Smooth muscle cell (in vitro differentiated cells): Measurements from ENCODE around the gene STAP2. TPM values are rescaled to one million over a fixed set of nuclear protein-coding genes. Genes with fewer than 3 reads are reported as not detected.
"Not testable (repeated sequence)": the region's sequence is repeated elsewhere in the genome, so short reads cannot be mapped to it uniquely, and the experiment has no call there.

ENCODE experiments used
- DNase-seq: peaks from one replicate; lab custom pipeline; 2025; ENCODE audit not compliant: unreplicated experiment; lab: John Stamatoyannopoulos, UW
- H2AFZ ChIP-seq: fragments of 200-600 bp; sonication (generic); 2 replicates; pipeline ENCODE4 v1.6.0; 2016; ENCODE audit warnings: antibody characterized with exemption, low read depth, mild to moderate bottlenecking
- H3F3A ChIP-seq: fragments of 200-600 bp; sonication (generic); 2 replicates; pipeline ENCODE4 v1.6.0; 2017; ENCODE audit warnings: antibody characterized with exemption, low read depth
- H3K27ac ChIP-seq: fragments of 200-600 bp; sonication (generic); 2 replicates; pipeline ENCODE4 v1.5.1; 2016; ENCODE audit warnings: low read depth, mild to moderate bottlenecking
- H3K27me3 ChIP-seq: fragments of 200-600 bp; sonication (generic); 2 replicates; pipeline ENCODE4 v1.6.1; 2016; ENCODE audit warnings: low read depth, mild to moderate bottlenecking
- H3K36me3 ChIP-seq: fragments of 200-600 bp; sonication (generic); 2 replicates; pipeline ENCODE4 v1.5.1; 2016; ENCODE audit warnings: low read depth
- H3K4me1 ChIP-seq: fragments of 200-600 bp; sonication (generic); 2 replicates; pipeline ENCODE4 v1.5.1; 2016; ENCODE audit warnings: low read depth
- H3K4me2 ChIP-seq: fragments of 200-600 bp; sonication (generic); 2 replicates; pipeline ENCODE4 v1.6.0; 2016; ENCODE audit warnings: mild to moderate bottlenecking
- H3K4me3 ChIP-seq: fragments of 200-600 bp; sonication (generic); 2 replicates; pipeline ENCODE4 v1.5.1; 2016; ENCODE audit warnings: mild to moderate bottlenecking
- H3K79me2 ChIP-seq: fragments of 200-600 bp; sonication (generic); 2 replicates; pipeline ENCODE4 v1.6.0; 2016; ENCODE audit warnings: low read depth, mild to moderate bottlenecking
- H3K9ac ChIP-seq: fragments of 200-600 bp; sonication (generic); 2 replicates; pipeline ENCODE4 v1.6.0; 2016; ENCODE audit warnings: low read depth
- H3K9me3 ChIP-seq: fragments of 200-600 bp; sonication (generic); replicated peaks from 2 replicates; pipeline ENCODE4 v1.5.1; 2016; ENCODE audit warnings: low read depth
- H4K20me1 ChIP-seq: fragments of 200-600 bp; sonication (generic); 2 replicates; pipeline ENCODE4 v1.6.0; 2016; ENCODE audit warnings: low read depth
- WGBS: methylation state at CpG from one replicate; pipeline ENCODE4 v1.1.7; 2016; ENCODE audit warnings: low lambda C conversion rate; 5-methylcytosine and 5-hydroxymethylcytosine counted together
- polyA plus RNA-seq: library from polyadenylated mRNA; unstranded; fragments of >200 nt; fragmentation: Nextera tagmentation; extraction: Ambion mirVana; gene quantifications from 2 replicates; pipeline ENCODE4 v1.2.1, GENCODE V29; 2016
- total RNA-seq: library from RNA; depleted of rRNA; stranded (reverse); fragments of >200 nt; gene quantifications from 2 replicates; pipeline ENCODE4 v1.2.3, GENCODE V29; 2014
- TF ChIP-seq, protein P1 (sequence below): fragments of 200-600 bp; sonication (generic); IDR thresholded peaks from 2 replicates; pipeline ENCODE4 v1.5.1; 2017; ENCODE audit warnings: borderline replicate concordance, mild to moderate bottlenecking, antibody characterized with exemption; ENCODE audit not compliant: insufficient read depth, poor library complexity, severe bottlenecking

Gene STAP2
- total and polyA plus RNA-seq, 2 experiments from 2014 or later, result 8.3 to 10.7 TPM

DNA sequence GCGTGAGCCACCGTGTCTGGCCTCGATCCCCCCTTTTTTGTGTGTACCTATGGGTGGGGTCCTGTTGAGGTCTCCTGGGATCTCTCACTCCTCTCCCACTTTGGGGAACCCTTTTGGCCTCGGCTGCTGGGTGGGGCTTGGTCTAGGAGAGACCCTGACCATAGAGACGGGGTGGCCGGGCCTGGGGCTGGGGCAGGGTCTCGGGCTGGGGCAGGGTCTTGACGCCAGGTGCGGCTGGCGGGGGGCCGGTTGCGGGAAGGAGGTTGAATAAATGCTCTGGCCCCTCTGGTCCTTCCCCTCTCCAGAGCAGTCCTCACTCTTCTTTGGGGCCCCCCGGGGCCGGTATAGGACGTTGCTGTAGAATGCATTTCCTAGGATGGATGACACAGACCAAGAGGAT, 46.1 kb downstream of the STAP2 start:
- Histone ChIP-seq H3K9me3 (no peaks in the 10 kb centered on the region), H4K20me1 (no peaks in the 10 kb centered on the region), H3K27me3 (no peaks in the 10 kb centered on the region), H3F3A (no peaks in the 10 kb centered on the region), H3K4me3 (no peak overlapping the region), H3K4me1 (no peaks in the 10 kb centered on the region), H3K36me3 (no peaks in the 10 kb centered on the region), H3K9ac (no peak overlapping the region), H3K79me2 (no peaks in the 10 kb centered on the region), H3K4me2 (no peak overlapping the region), H3K27ac (no peak overlapping the region), H2AFZ (no peak overlapping the region)
- no peak for DNase-seq
- TF ChIP-seq, protein P1, sequence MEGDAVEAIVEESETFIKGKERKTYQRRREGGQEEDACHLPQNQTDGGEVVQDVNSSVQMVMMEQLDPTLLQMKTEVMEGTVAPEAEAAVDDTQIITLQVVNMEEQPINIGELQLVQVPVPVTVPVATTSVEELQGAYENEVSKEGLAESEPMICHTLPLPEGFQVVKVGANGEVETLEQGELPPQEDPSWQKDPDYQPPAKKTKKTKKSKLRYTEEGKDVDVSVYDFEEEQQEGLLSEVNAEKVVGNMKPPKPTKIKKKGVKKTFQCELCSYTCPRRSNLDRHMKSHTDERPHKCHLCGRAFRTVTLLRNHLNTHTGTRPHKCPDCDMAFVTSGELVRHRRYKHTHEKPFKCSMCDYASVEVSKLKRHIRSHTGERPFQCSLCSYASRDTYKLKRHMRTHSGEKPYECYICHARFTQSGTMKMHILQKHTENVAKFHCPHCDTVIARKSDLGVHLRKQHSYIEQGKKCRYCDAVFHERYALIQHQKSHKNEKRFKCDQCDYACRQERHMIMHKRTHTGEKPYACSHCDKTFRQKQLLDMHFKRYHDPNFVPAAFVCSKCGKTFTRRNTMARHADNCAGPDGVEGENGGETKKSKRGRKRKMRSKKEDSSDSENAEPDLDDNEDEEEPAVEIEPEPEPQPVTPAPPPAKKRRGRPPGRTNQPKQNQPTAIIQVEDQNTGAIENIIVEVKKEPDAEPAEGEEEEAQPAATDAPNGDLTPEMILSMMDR, result no peak
- 90% methylated on average over 15 of the region's 15 CpGs for WGBS

DNA sequence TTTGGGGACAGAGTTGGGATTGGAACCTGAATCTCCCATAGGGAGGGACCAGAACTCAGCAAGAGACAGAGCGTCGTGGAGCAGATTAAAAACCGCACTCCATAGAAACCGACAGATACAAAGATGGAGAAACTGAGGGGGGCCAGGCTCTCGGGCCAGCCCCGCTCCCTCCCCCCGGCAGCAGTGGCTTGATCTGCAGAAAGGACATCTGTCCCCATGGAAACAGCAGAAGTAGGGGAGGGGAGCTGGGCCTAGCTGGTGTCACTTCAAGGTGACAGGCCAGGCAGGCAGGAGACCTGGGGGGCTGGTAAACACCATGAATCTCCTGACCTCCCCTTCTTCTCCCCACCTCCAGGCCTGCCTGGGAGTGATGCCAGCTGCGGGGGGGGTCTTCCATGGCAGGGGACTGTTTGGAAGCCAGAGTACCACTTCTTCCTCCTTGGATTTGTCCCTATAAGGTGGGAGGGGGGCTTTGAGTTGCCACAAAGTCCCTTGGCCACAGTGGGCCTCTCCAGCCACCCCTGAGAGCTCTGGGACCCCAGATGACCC, 47.4 kb downstream of the STAP2 start:
- H2AFZ ChIP-seq, result no peak overlapping the region
- no peak for DNase-seq

DNA sequence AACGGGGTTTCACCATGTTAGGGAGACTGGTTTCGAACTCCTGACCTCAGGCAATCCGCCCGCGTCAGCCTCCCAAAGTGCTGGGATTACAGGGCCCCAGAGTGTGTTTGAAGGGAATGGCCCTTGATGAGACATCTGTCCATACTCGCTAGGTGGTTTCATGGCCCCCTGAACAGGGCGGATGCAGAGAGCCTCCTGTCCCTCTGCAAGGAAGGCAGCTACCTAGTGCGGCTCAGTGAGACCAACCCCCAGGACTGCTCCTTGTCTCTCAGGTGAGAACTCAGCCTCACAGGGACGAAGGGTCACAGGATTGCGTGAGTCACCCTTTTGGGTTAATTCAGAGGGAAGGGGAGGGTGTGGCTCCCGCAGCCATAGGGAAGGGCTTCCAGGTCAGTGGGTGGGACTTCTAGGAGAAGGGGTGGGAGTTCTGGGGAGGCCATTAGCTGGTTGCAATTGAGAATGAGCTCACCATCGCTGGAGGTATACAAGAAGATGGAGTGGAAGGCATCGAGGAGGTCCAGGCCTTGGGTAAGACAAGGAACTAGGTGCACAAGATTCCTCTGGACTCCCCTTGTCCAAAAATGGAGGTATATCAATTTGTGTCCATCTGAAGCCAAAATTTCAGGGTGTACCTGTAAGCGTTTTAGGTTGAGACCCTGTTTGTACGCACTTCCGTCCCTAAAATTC, 50.4 kb downstream of the STAP2 start:
- Histone ChIP-seq H3F3A (no peaks in the 10 kb centered on the region), H3K9me3 (no peaks in the 10 kb centered on the region), H3K9ac (no peak overlapping the region), H3K27me3 (no peaks in the 10 kb centered on the region), H3K79me2 (no peaks in the 10 kb centered on the region), H3K4me2 (no peak overlapping the region), H3K4me1 (no peaks in the 10 kb centered on the region), H3K36me3 (no peaks in the 10 kb centered on the region), H4K20me1 (no peaks in the 10 kb centered on the region), H3K27ac (no peak overlapping the region), H3K4me3 (no peak overlapping the region), H2AFZ (no peak overlapping the region)
- DNase-seq, result no peak
- 86% methylated on average over 16 of the region's 16 CpGs for WGBS
- TF ChIP-seq, protein P1, result no peak

More for the DNA sequence above, 47.4 kb downstream of the STAP2 start:
- Histone ChIP-seq H3K4me1 (no peaks in the 10 kb centered on the region), H3K9ac (no peak overlapping the region), H3K27me3 (no peaks in the 10 kb centered on the region), H3K4me2 (no peak overlapping the region), H4K20me1 (no peaks in the 10 kb centered on the region), H3K36me3 (no peaks in the 10 kb centered on the region), H3K79me2 (no peaks in the 10 kb centered on the region), H3K27ac (no peak overlapping the region), H3K9me3 (no peaks in the 10 kb centered on the region), H3K4me3 (no peak overlapping the region), H3F3A (no peaks in the 10 kb centered on the region)
- WGBS, result 87% methylated on average over 8 of the region's 8 CpGs
- TF ChIP-seq, protein P1, result no peak

DNA sequence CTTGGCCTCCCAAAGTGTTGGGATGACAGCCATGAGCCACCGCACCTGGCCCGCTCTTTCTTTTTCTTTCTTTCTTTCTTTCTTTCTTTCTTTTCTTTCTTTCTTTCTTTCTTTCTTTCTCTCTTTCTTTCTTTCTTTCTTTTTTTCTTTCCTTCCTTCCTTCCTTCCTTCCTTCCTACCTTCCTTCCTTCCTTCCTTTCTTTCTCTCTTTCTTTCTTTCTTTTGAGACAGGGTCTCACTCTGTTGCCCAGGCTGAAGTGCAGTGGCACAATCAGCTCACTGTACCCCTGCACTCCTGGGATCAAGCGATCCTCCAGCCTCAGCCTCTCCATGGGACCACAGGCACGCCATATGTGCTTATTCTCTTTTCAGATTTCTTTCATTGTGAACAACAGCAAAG, 52.5 kb downstream of the STAP2 start:
- not testable (repeated sequence) for H3F3A ChIP-seq, H3K9ac ChIP-seq, H2AFZ ChIP-seq, H3K4me1 ChIP-seq, H3K4me2 ChIP-seq, H4K20me1 ChIP-seq, H3K27me3 ChIP-seq, DNase-seq, H3K9me3 ChIP-seq, H3K36me3 ChIP-seq, H3K4me3 ChIP-seq, H3K79me2 ChIP-seq, H3K27ac ChIP-seq
- 87% methylated on average over 4 of the region's 4 CpGs for WGBS
